ENCODE results near the gene GRPEL1.

- TF ChIP-seq YY1 (IDR thresholded peaks at IDR 0.05; ENCODE audit: extremely low read depth, insufficient replicate concordance, low read depth, low read length): no peak
- no peak for TF ChIP-seq CEBPB (IDR thresholded peaks at IDR 0.05; ENCODE audit: low read depth)
- TF ChIP-seq RAD21 (IDR thresholded peaks at IDR 0.05; ENCODE audit: low read depth): no peak
- no peak for TF ChIP-seq ZBTB33 (IDR thresholded peaks at IDR 0.05; ENCODE audit: extremely low read depth, insufficient replicate concordance, low read length)
- no peak for TF ChIP-seq CTCF (IDR thresholded peaks at IDR 0.05 in 2 of 3, conservative IDR thresholded peaks at IDR 0.05 in 1 of 3; ENCODE audit: borderline replicate concordance in 1 of 3, insufficient read depth in 1 of 3, low read depth in 2 of 3, low read length in 2 of 3)
- no peak for TF ChIP-seq ATF3 (IDR thresholded peaks at IDR 0.05)
- TF ChIP-seq POLR2AphosphoS5 (IDR thresholded peaks at IDR 0.05; ENCODE audit: low read depth, low read length): no peak
These were observed 16.0 kb downstream of the GRPEL1 start for GRCh38 chr4:7051905-7052304.

Data from HCT116 (cell line).